ENCODE measurements around the gene P4HA1.
"Not testable (repeated sequence)": the region's sequence is repeated elsewhere in the genome, so short reads cannot be mapped to it uniquely, and the experiment has no call there.

The P4HA1 gene

DNA sequence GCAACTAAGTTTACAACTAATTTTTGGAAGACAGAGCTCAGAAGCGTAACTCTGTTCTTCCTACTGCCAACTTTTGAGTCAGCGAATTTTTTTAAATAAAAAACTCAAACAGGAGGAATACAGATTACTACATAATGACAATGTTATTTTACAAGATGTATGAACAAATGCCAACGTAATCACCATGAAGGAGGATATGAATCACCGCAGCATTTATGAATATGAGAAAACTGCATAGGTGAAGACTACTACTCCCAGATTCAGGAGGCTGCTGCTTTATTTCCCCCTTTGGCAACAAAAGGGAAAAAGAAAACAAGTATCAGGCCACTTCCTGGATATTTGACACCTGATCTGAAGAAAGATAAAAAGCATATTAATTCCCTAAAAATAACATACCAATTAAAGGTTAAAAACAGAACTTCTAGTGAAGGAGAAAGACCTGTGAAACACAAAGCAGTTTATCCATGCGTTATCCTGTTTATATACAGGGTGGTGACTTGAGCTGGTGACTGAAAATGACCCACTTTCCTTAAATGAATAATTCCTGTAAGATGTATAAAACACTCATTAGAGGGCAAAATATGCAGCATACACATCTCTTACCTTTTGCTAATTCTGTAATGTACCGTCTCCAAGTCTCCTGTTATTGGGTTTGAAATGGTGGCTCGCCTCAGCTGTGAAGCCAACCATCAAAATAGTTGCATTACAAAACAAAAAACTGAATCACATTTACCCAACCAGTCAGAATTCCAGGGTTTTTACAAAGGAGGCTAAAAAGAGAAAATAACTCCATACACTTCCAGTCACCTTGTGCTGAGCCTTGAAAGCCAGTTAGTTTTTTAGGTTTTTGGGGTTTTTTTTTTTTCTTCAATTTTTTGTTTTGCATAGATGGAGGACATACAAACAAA is 52.0 kb downstream of the P4HA1 start:
- Histone ChIP-seq H3K27ac (ENCODE audit: low read depth, low read length) (no peak overlapping the region), H3K4me1 (ENCODE audit: control insufficient read depth in 1 of 2, insufficient read depth in 2 of 2, low read length in 2 of 2) (no peaks in the 10 kb centered on the region), H3K4me3 (ENCODE audit: low read depth in 1 of 2, low read length in 2 of 2) (no peak overlapping the region)

DNA sequence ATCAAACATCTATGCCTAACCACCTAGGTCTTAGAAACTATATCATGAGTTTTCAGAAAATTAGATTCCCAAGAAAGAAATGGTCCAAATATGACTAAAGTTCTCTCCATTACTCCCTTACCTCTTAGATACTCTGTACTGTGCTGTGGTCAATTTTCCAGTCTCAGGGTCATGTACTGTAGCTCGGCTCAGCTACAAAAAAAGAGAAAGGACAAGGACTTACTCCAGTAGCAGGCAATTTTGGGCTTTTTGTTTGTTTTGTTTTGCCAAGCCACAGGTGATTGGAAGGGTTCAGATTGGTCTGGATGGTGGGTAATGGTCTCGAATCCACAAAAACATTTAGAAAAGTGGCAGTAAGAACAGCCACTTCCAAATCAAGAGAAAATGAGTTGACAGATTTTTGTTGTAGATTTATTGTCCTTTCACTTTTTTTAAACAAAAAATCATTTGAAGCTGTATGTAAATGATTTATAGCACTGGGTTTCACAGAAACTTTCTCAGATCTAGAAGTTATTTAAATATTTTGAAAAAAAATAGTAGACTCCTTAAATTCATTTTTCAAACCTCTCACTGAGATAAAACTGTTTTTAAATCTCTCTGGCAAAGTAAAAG is 52.8 kb downstream of the P4HA1 start:
- no peaks in the 10 kb centered on the region for H3K9me3 ChIP-seq (ENCODE audit: control insufficient read depth in 1 of 2, low read length in 2 of 2)
- H3K4me1 ChIP-seq (ENCODE audit: control insufficient read depth in 1 of 2, insufficient read depth in 2 of 2, low read length in 2 of 2), result no peaks in the 10 kb centered on the region
- no peak overlapping the region for H3K27ac ChIP-seq (ENCODE audit: low read depth, low read length)
- no peak overlapping the region for H3K4me3 ChIP-seq (ENCODE audit: low read depth in 1 of 2, low read length in 2 of 2)
- no peaks in the 10 kb centered on the region for H3K27me3 ChIP-seq (ENCODE audit: control insufficient read depth in 1 of 2, insufficient read depth in 2 of 2, low read length in 2 of 2)
- peaks cover 0 to 6% of the 10 kb centered on the region in 2 donors for H3K36me3 ChIP-seq (ENCODE audit: control insufficient read depth in 1 of 2, insufficient read depth in 2 of 2, low read length in 2 of 2)
- H3K9ac ChIP-seq (ENCODE audit: low read depth in 1 of 2, low read length in 2 of 2), result no peak overlapping the region

More for the DNA sequence above, 52.0 kb downstream of the P4HA1 start:
- Histone ChIP-seq H3K9ac (ENCODE audit: low read depth in 1 of 2, low read length in 2 of 2) (no peak overlapping the region), H3K27me3 (ENCODE audit: control insufficient read depth in 1 of 2, insufficient read depth in 2 of 2, low read length in 2 of 2) (no peaks in the 10 kb centered on the region), H3K9me3 (ENCODE audit: control insufficient read depth in 1 of 2, low read length in 2 of 2) (no peaks in the 10 kb centered on the region), H3K36me3 (ENCODE audit: control insufficient read depth in 1 of 2, insufficient read depth in 2 of 2, low read length in 2 of 2) (peaks cover 0 to 6% of the 10 kb centered on the region in 2 donors)

DNA sequence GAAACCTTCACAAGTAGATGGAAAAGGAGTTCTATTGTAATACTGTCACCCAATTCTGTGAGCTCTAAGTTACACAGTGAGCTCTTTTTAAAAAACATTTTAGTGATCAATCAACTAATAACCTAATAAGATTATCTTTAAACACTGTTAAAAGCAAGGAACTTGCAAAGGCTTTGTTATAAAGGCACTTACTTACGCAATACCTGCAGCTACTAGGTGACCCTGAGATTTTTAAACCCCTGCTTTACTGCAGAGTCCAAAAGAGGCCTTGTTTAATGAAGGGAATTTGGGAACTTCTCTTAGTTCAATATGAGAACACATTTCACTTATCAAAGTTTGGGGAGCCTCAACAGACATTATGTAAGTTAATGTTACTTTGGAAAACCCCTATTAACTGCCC is 53.3 kb downstream of the P4HA1 start:
- Histone ChIP-seq H3K9ac (ENCODE audit: low read depth in 1 of 2, low read length in 2 of 2) (no peak overlapping the region), H3K27ac (ENCODE audit: low read depth, low read length) (no peak overlapping the region), H3K9me3 (ENCODE audit: control insufficient read depth in 1 of 2, low read length in 2 of 2) (no peaks in the 10 kb centered on the region), H3K36me3 (ENCODE audit: control insufficient read depth in 1 of 2, insufficient read depth in 2 of 2, low read length in 2 of 2) (peaks cover 0 to 6% of the 10 kb centered on the region in 2 donors), H3K4me3 (ENCODE audit: low read depth in 1 of 2, low read length in 2 of 2) (no peak overlapping the region), H3K27me3 (ENCODE audit: control insufficient read depth in 1 of 2, insufficient read depth in 2 of 2, low read length in 2 of 2) (no peaks in the 10 kb centered on the region), H3K4me1 (ENCODE audit: control insufficient read depth in 1 of 2, insufficient read depth in 2 of 2, low read length in 2 of 2) (no peaks in the 10 kb centered on the region)

DNA sequence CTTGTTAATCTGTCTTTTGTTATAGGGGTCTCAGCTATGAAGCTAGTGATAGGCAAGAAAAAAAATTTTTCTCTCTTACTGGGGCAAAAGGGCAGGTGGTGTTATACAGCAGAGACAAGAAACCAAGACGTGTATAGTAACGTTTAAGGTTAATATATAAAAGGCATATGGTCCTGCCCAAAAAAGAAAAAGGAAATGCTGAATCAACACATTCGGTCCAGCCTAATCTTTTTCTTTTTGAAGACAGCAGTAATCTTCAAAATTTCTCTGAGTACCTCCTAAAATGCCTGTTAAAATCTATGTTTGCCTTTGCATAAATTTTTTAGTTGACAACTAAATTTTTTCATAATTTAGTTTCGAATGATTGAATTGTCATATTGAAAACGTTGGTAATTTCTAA is 54.5 kb downstream of the P4HA1 start:
- Histone ChIP-seq H3K27ac (ENCODE audit: low read depth, low read length) (no peak overlapping the region), H3K9me3 (ENCODE audit: control insufficient read depth in 1 of 2, low read length in 2 of 2) (no peaks in the 10 kb centered on the region)

DNA sequence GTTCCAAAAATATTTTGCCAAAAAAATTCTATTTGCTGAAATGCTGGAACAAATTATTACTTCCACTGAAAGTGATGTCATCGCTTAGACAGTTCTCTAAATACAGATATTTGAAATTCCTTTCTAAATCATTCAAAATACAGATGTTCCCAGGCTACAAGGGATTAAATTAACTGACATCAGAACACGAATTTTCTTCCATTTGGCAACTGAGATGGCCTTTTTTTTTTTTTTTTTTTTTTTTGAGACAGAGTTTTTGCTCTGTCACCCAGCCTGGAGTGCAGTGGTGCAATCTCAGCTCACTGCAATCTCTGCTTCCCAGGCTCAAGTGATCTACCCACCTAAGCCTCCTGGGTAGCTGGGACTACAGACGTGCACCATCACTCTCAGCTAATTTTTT is 57.0 kb downstream of the P4HA1 start:
- Histone ChIP-seq H3K4me1 (ENCODE audit: control insufficient read depth in 1 of 2, insufficient read depth in 2 of 2, low read length in 2 of 2) (no peaks in the 10 kb centered on the region), H3K27me3 (ENCODE audit: control insufficient read depth in 1 of 2, insufficient read depth in 2 of 2, low read length in 2 of 2) (no peaks in the 10 kb centered on the region), H3K36me3 (ENCODE audit: control insufficient read depth in 1 of 2, insufficient read depth in 2 of 2, low read length in 2 of 2) (peaks cover 0 to 10% of the 10 kb centered on the region in 2 donors), H3K27ac (ENCODE audit: low read depth, low read length) (no peak overlapping the region), H3K9me3 (ENCODE audit: control insufficient read depth in 1 of 2, low read length in 2 of 2) (no peaks in the 10 kb centered on the region), H3K4me3 (ENCODE audit: low read depth in 1 of 2, low read length in 2 of 2) (no peak overlapping the region), H3K9ac (ENCODE audit: low read depth in 1 of 2, low read length in 2 of 2) (no peak overlapping the region)

More for the DNA sequence above, 54.5 kb downstream of the P4HA1 start:
- H3K36me3 ChIP-seq (ENCODE audit: control insufficient read depth in 1 of 2, insufficient read depth in 2 of 2, low read length in 2 of 2), result peaks cover 0 to 6% of the 10 kb centered on the region in 2 donors
- H3K4me3 ChIP-seq (ENCODE audit: low read depth in 1 of 2, low read length in 2 of 2), result no peak overlapping the region
- H3K9ac ChIP-seq (ENCODE audit: low read depth in 1 of 2, low read length in 2 of 2), result no peak overlapping the region
- no peaks in the 10 kb centered on the region for H3K4me1 ChIP-seq (ENCODE audit: control insufficient read depth in 1 of 2, insufficient read depth in 2 of 2, low read length in 2 of 2)
- H3K27me3 ChIP-seq (ENCODE audit: control insufficient read depth in 1 of 2, insufficient read depth in 2 of 2, low read length in 2 of 2), result no peaks in the 10 kb centered on the region

DNA sequence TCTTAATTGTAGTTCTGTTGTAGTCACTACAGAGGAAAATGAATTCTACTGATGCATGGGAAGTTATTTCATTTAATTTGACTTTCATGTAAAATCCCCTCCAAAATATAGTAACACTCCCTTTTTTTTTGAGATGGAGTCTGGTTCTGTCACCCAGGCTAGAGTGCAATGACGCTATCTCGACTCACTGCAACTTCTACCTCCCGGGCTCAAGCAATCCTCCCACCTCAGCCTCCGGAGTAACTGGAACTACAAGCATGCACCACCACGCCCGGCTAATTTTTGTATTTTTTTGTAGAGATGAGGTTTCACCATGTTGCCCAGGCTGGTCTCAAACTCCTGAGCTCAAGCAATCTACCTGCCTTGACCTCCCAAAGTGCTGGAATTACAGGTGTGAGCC is 60.4 kb downstream of the P4HA1 start:
- H3K36me3 ChIP-seq (ENCODE audit: control insufficient read depth in 1 of 2, insufficient read depth in 2 of 2, low read length in 2 of 2); H3K9me3 ChIP-seq (ENCODE audit: control insufficient read depth in 1 of 2, low read length in 2 of 2); H3K27me3 ChIP-seq (ENCODE audit: control insufficient read depth in 1 of 2, insufficient read depth in 2 of 2, low read length in 2 of 2); H3K27ac ChIP-seq (ENCODE audit: low read depth, low read length); H3K4me1 ChIP-seq (ENCODE audit: control insufficient read depth in 1 of 2, insufficient read depth in 2 of 2, low read length in 2 of 2); H3K9ac ChIP-seq (ENCODE audit: low read depth in 1 of 2, low read length in 2 of 2); H3K4me3 ChIP-seq (ENCODE audit: low read depth in 1 of 2, low read length in 2 of 2): not testable (repeated sequence)

DNA sequence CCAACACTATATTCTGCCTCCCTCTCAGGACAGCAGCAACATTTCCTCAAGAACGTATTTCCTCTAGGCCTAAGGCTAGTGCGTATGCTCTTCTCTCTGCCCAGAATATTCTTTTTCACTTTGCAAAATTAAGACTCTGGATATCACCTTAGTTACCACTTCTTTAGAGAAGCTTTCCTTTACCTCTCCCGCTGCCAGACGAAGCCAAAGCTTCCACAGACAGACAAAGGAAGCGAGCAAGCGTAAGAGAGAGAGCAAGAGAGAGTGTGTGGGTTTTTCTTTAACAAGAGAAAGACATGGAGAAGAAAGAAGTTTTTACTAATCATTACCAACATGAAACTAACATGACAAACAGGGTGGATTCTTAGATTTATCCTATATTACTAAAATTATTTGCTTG is 64.1 kb downstream of the P4HA1 start:
- no peak overlapping the region for H3K27ac ChIP-seq (ENCODE audit: low read depth, low read length)
- H3K27me3 ChIP-seq (ENCODE audit: control insufficient read depth in 1 of 2, insufficient read depth in 2 of 2, low read length in 2 of 2), result no peaks in the 10 kb centered on the region
- no peaks in the 10 kb centered on the region for H3K9me3 ChIP-seq (ENCODE audit: control insufficient read depth in 1 of 2, low read length in 2 of 2)
- H3K4me3 ChIP-seq (ENCODE audit: low read depth in 1 of 2, low read length in 2 of 2), result no peak overlapping the region
- no peaks in the 10 kb centered on the region for H3K4me1 ChIP-seq (ENCODE audit: control insufficient read depth in 1 of 2, insufficient read depth in 2 of 2, low read length in 2 of 2)
- no peak overlapping the region for H3K9ac ChIP-seq (ENCODE audit: low read depth in 1 of 2, low read length in 2 of 2)
- peaks cover 3 to 15% of the 10 kb centered on the region in 2 donors for H3K36me3 ChIP-seq (ENCODE audit: control insufficient read depth in 1 of 2, insufficient read depth in 2 of 2, low read length in 2 of 2)

DNA sequence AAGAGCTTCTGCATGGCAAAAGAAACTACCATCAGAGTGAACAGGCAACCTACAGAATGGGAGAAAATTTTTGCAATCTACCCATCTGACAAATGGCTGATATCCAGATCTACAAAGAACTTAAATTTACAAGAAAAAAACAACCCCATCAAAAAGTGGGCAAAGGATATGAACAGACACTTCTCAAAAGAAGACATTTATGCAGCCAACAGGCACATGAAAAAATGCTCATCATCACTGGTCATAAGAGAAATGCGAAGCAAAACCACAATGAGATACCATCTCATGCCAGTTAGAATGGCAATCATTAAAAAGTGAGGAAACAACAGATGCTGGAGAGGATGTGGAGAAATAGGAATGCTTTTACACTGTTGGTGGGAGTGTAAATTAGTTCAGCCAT is 70.0 kb downstream of the P4HA1 start:
- not testable (repeated sequence) for H3K4me1 ChIP-seq (ENCODE audit: control insufficient read depth in 1 of 2, insufficient read depth in 2 of 2, low read length in 2 of 2); H3K9me3 ChIP-seq (ENCODE audit: control insufficient read depth in 1 of 2, low read length in 2 of 2); H3K27me3 ChIP-seq (ENCODE audit: control insufficient read depth in 1 of 2, insufficient read depth in 2 of 2, low read length in 2 of 2); H3K9ac ChIP-seq (ENCODE audit: low read depth in 1 of 2, low read length in 2 of 2); H3K27ac ChIP-seq (ENCODE audit: low read depth, low read length); H3K4me3 ChIP-seq (ENCODE audit: low read depth in 1 of 2, low read length in 2 of 2)
- peaks cover 3 to 13% of the 10 kb centered on the region in 2 donors for H3K36me3 ChIP-seq (ENCODE audit: control insufficient read depth in 1 of 2, insufficient read depth in 2 of 2, low read length in 2 of 2)

DNA sequence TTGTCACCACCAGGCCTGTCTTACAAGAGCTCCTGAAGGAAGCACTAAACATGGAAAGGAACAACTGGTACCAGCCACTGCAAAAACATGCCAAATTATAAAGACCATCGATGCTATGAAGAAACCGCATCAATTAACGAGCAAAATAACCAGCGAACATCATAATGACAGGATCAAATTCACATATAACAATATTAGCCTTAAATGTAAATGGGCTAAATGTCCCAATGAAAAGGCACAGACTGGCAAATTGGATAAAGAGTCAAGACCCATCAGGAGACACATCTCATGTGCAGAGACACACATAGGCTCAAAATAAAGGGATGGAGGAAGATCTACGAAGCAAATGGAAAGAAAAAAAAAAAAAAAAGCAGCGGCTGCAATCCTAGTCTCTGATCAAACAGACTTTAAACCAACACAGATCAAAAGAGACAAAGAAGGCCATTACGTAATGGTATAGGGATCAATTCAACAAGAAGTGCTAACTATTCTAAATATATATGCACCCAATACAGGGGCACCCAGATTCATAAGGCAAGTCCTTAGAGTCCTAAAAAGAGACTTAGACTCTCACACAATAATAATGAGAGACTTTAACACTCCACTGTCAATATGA is 73.1 kb downstream of the P4HA1 start:
- not testable (repeated sequence) for H3K4me1 ChIP-seq (ENCODE audit: control insufficient read depth in 1 of 2, insufficient read depth in 2 of 2, low read length in 2 of 2); H3K27ac ChIP-seq (ENCODE audit: low read depth, low read length); H3K9me3 ChIP-seq (ENCODE audit: control insufficient read depth in 1 of 2, low read length in 2 of 2); H3K27me3 ChIP-seq (ENCODE audit: control insufficient read depth in 1 of 2, insufficient read depth in 2 of 2, low read length in 2 of 2); H3K4me3 ChIP-seq (ENCODE audit: low read depth in 1 of 2, low read length in 2 of 2); H3K9ac ChIP-seq (ENCODE audit: low read depth in 1 of 2, low read length in 2 of 2)
- peaks cover 0 to 13% of the 10 kb centered on the region in 2 donors for H3K36me3 ChIP-seq (ENCODE audit: control insufficient read depth in 1 of 2, insufficient read depth in 2 of 2, low read length in 2 of 2)

DNA sequence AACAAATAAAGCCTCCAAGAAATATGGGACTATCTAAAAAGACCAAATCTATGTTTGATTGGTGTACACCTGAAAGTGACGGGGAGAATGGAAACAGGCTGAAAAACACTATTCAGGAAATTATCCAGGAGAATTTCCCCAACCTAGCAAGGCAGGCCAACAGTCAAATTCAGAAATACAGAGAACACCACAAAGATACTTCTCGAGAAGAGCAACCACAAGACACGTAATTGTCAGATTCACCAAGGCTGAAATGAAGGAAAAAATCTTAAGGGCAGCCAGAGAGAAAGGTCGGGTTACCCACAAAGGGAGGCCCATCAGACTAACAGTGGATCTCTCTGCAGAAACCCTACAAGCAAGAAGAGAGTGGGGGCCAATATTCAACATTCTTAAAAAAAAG is 73.7 kb downstream of the P4HA1 start:
- H3K9me3 ChIP-seq (ENCODE audit: control insufficient read depth in 1 of 2, low read length in 2 of 2); H3K27me3 ChIP-seq (ENCODE audit: control insufficient read depth in 1 of 2, insufficient read depth in 2 of 2, low read length in 2 of 2); H3K4me3 ChIP-seq (ENCODE audit: low read depth in 1 of 2, low read length in 2 of 2); H3K9ac ChIP-seq (ENCODE audit: low read depth in 1 of 2, low read length in 2 of 2); H3K4me1 ChIP-seq (ENCODE audit: control insufficient read depth in 1 of 2, insufficient read depth in 2 of 2, low read length in 2 of 2); H3K27ac ChIP-seq (ENCODE audit: low read depth, low read length): not testable (repeated sequence)
- peaks cover 0 to 16% of the 10 kb centered on the region in 2 donors for H3K36me3 ChIP-seq (ENCODE audit: control insufficient read depth in 1 of 2, insufficient read depth in 2 of 2, low read length in 2 of 2)
